Measurements from ENCODE around the gene CCDC66.

Gene CCDC66

GRCh38 chr3:56622381-56622780 lies 65.4 kb downstream of the CCDC66 start:
- no peak for DNase-seq

- no peak for DNase-seq
Measured at GRCh38 chr3:56624725-56625124, 67.8 kb downstream of the CCDC66 start.

GRCh38 chr3:56629047-56629446 lies 72.1 kb downstream of the CCDC66 start:
- DNase-seq: no peak

GRCh38 chr3:56629451-56629850 lies 72.5 kb downstream of the CCDC66 start:
- DNase-seq: no peak

- no peak for DNase-seq
Measured at GRCh38 chr3:56630966-56631365, 74.0 kb downstream of the CCDC66 start.

- DNase-seq: no peak
Measured at GRCh38 chr3:56633181-56633580, 76.2 kb downstream of the CCDC66 start.

GRCh38 chr3:56633602-56634535 lies 76.9 kb downstream of the CCDC66 start:
- DNase-seq: no peak

- no peak for DNase-seq
Measured at GRCh38 chr3:56645407-56645806, 88.4 kb downstream of the CCDC66 start.

GRCh38 chr3:56654460-56654859 lies 97.5 kb downstream of the CCDC66 start:
- no peak for DNase-seq

GRCh38 chr3:56655709-56656108 lies 98.7 kb downstream of the CCDC66 start:
- no peak for DNase-seq

- DNase-seq: no peak
Measured at GRCh38 chr3:56664823-56665222, 107.8 kb downstream of the CCDC66 start.

- DNase-seq: no peak
Measured at GRCh38 chr3:56667973-56668579, 111.1 kb downstream of the CCDC66 start.

Measured in NCI-H69 (cell line).